GM12872 (cell line): ENCODE results near the gene MBTD1.

Experiments used
- CTCF ChIP-seq: IDR thresholded peaks from 3 replicates; pipeline ENCODE4 v1.5.1; 2011; ENCODE audit warnings: low read depth, mild to moderate bottlenecking, low read length, moderate library complexity; ENCODE audit not compliant: insufficient read depth

MBTD1 gene

GRCh38 chr17:51150932-51151331 is 108.9 kb downstream of the MBTD1 start:
- no peak for TF ChIP-seq CTCF

GRCh38 chr17:51149163-51149562 is 110.7 kb downstream of the MBTD1 start:
- TF ChIP-seq CTCF = no peak

- no peak for TF ChIP-seq CTCF
Measured at GRCh38 chr17:51147650-51148049, 112.2 kb downstream of the MBTD1 start.

GRCh38 chr17:51144266-51145022 is 115.4 kb downstream of the MBTD1 start:
- TF ChIP-seq CTCF = no peak

GRCh38 chr17:51142597-51142996 is 117.3 kb downstream of the MBTD1 start:
- TF ChIP-seq CTCF = no peak

GRCh38 chr17:51135956-51136355 is 123.9 kb downstream of the MBTD1 start:
- no peak for TF ChIP-seq CTCF

- no peak for TF ChIP-seq CTCF
Measured at GRCh38 chr17:51133365-51133764, 126.5 kb downstream of the MBTD1 start.

- TF ChIP-seq CTCF = no peak
Measured at GRCh38 chr17:51132964-51133319, 126.9 kb downstream of the MBTD1 start.
